ENCODE data around the gene RPS6KL1. TPM values are rescaled to one million over a fixed set of nuclear protein-coding genes. Genes with fewer than 3 reads are reported as not detected.
A peak's percentile ranks its signal among the peaks of the same experiment; 100 is the strongest.

RPS6KL1 gene
- total RNA-seq, 1 donor: 0.36 TPM

DNA sequence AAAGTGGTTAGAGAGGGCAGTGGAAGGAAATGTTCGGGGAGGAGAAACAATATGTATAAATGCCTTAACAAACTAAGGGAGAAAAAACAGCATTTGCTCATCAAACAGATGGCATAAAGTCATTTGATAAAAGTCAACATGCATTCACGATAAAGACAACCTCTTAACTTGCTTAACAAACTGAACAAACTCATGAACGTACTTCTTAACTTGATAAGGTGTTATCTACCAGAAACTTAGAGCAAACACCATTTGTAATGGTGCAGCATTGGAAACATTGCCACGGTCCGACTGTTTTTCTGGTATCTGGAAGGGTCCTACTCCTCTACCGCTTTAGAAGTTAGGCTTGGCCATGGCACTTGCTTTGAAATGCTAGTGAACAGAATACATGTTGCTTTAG is 4.2 kb upstream of the RPS6KL1 start:
- no peak overlapping the region for H2AFZ ChIP-seq (ENCODE audit: low read length)
- H3K4me3 ChIP-seq (ENCODE audit: insufficient read depth, low read length): no peak overlapping the region
- no peaks in the 10 kb centered on the region for H3K36me3 ChIP-seq (ENCODE audit: insufficient read depth, low read length)
- peaks cover 5% of the 10 kb centered on the region for H3K4me1 ChIP-seq (ENCODE audit: insufficient read depth, low read length)
- no peaks in the 10 kb centered on the region for H3K9me3 ChIP-seq (ENCODE audit: low read depth, low read length)
- no peaks in the 10 kb centered on the region for H4K20me1 ChIP-seq (ENCODE audit: insufficient read depth, low read length)
- no peak overlapping the region for H3K4me2 ChIP-seq (ENCODE audit: insufficient read depth, low read length)
- DNase-seq (ENCODE audit: insufficient read length, low spot score, missing footprints): no peak
- no peak for TF ChIP-seq CTCF (IDR thresholded peaks at IDR 0.05; ENCODE audit: extremely low read depth, low read depth, low read length)
- H3K79me2 ChIP-seq (ENCODE audit: insufficient read depth, low read length): no peaks in the 10 kb centered on the region
- no peak overlapping the region for H3K27ac ChIP-seq (ENCODE audit: low read depth, low read length)
- H3K27me3 ChIP-seq (ENCODE audit: insufficient read depth, low read length): no peaks in the 10 kb centered on the region

GRCh38 chr14:74924061-74924460 is 1.0 kb upstream of the RPS6KL1 start:
- no peaks in the 10 kb centered on the region for H3K36me3 ChIP-seq (ENCODE audit: insufficient read depth, low read length)
- H2AFZ ChIP-seq (ENCODE audit: low read length): no peak overlapping the region
- H3K79me2 ChIP-seq (ENCODE audit: insufficient read depth, low read length): no peaks in the 10 kb centered on the region
- H3K9me3 ChIP-seq (ENCODE audit: low read depth, low read length): no peaks in the 10 kb centered on the region
- H3K4me1 ChIP-seq (ENCODE audit: insufficient read depth, low read length): peaks cover 11% of the 10 kb centered on the region
- H4K20me1 ChIP-seq (ENCODE audit: insufficient read depth, low read length): no peaks in the 10 kb centered on the region
- H3K4me3 ChIP-seq (ENCODE audit: insufficient read depth, low read length): no peak overlapping the region
- no peak overlapping the region for H3K27ac ChIP-seq (ENCODE audit: low read depth, low read length)
- no peak for TF ChIP-seq CTCF (IDR thresholded peaks at IDR 0.05; ENCODE audit: extremely low read depth, low read depth, low read length)
- H3K27me3 ChIP-seq (ENCODE audit: insufficient read depth, low read length): no peaks in the 10 kb centered on the region
- DNase-seq (ENCODE audit: insufficient read length, low spot score, missing footprints): peak; percentile 37
- H3K4me2 ChIP-seq (ENCODE audit: insufficient read depth, low read length): no peak overlapping the region

DNA sequence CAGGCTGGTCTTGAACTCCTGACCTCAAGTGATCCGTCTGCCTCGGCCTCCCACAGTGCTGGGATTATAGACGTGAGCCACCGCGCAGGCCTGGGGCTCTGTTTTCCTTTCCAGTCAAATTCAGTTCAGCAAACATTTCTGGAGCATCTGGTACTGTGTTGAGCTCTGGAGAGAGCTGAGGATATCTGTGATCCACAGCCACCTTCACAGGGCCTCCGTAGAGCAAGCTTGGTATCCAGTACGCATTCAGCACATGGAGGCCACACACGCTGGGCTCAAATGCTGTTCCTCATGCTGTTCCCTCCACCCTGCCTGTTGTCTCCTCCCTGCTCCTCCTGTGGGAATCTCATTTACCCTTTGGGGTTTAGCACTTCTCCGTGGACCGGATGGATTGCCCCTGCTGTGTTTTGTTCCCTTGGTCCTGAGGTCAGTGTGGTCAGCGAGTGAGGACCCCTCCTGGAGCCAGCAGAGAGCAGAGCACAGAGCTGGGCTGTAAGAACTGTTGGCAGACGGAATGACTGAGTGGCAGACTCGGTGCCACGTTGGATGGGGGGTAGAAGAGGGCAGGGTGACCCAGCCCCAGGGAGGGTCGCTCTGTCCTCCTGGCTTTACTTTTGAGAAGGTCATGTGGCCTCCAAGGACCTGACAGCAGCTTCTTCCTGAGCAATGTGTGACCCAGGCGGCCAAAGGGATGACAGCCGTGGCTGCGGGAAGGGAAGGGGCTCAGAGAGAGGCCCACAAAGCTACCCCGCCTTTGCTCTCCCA is 891 bp downstream of the RPS6KL1 start:
- Histone ChIP-seq H3K36me3 (ENCODE audit: insufficient read depth, low read length) (no peaks in the 10 kb centered on the region), H3K9me3 (ENCODE audit: low read depth, low read length) (no peaks in the 10 kb centered on the region), H2AFZ (ENCODE audit: low read length) (peak overlapping the region; percentile 84), H3K79me2 (ENCODE audit: insufficient read depth, low read length) (no peaks in the 10 kb centered on the region), H3K4me3 (ENCODE audit: insufficient read depth, low read length) (peak overlapping the region; percentile 77), H3K4me1 (ENCODE audit: insufficient read depth, low read length) (peaks cover 11% of the 10 kb centered on the region), H4K20me1 (ENCODE audit: insufficient read depth, low read length) (no peaks in the 10 kb centered on the region), H3K27ac (ENCODE audit: low read depth, low read length) (no peak overlapping the region), H3K27me3 (ENCODE audit: insufficient read depth, low read length) (no peaks in the 10 kb centered on the region), H3K4me2 (ENCODE audit: insufficient read depth, low read length) (peak overlapping the region; percentile 79)
- peak; percentile 60 for DNase-seq (ENCODE audit: insufficient read length, low spot score, missing footprints)
- TF ChIP-seq CTCF (IDR thresholded peaks at IDR 0.05; ENCODE audit: extremely low read depth, low read depth, low read length): no peak

DNA sequence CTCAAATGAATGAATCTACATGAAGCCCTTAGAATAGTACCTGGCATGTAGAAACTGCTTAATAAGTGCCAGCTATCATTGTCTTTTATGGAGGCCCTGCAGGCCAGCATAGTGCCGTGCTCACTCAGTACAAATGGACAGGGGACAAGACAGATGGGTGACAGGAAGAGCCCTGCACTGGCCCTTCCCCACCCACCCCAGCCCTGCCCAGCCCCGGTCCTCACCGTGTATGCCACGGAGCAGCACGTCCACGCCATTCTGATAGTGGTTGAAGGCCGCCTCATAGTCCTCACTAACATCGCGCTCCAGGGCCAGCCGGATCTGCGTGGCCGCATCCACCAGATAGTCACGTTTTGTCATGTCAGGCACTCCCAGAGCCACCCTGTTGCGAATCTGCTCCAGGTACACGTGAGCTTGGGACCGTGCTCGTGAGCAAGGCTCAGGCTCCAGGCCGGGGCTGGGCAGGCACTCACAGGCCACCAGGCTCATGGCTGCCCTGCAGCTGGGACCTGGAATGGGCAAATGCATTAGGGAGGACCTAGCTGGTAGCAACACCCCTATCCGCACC is 1.9 kb downstream of the RPS6KL1 start:
- no peak for TF ChIP-seq CTCF (IDR thresholded peaks at IDR 0.05; ENCODE audit: extremely low read depth, low read depth, low read length)
- H4K20me1 ChIP-seq (ENCODE audit: insufficient read depth, low read length): no peaks in the 10 kb centered on the region

More for the DNA sequence above, 1.9 kb downstream of the RPS6KL1 start:
- Histone ChIP-seq H3K4me2 (ENCODE audit: insufficient read depth, low read length) (no peak overlapping the region), H3K4me3 (ENCODE audit: insufficient read depth, low read length) (no peak overlapping the region), H3K4me1 (ENCODE audit: insufficient read depth, low read length) (peaks cover 11% of the 10 kb centered on the region), H3K79me2 (ENCODE audit: insufficient read depth, low read length) (no peaks in the 10 kb centered on the region), H3K27me3 (ENCODE audit: insufficient read depth, low read length) (no peaks in the 10 kb centered on the region), H3K9me3 (ENCODE audit: low read depth, low read length) (no peaks in the 10 kb centered on the region), H3K36me3 (ENCODE audit: insufficient read depth, low read length) (no peaks in the 10 kb centered on the region), H3K27ac (ENCODE audit: low read depth, low read length) (no peak overlapping the region), H2AFZ (ENCODE audit: low read length) (no peak overlapping the region)
- DNase-seq (ENCODE audit: insufficient read length, low spot score, missing footprints): peak; percentile 48

All from osteoblast (primary cell).